Central memory CD4-positive, alpha-beta T cell (primary cell): Measurements from ENCODE around the gene DOK7.

Experiments used
- DNase-seq: peaks from one replicate; pipeline ENCODE4 v3.0.0; 2022

Gene DOK7

GRCh38 chr4:3489451-3489962, 26.4 kb downstream of the DOK7 start:
- no peak for DNase-seq

- DNase-seq = no peak
These were observed 28.7 kb downstream of the DOK7 start for GRCh38 chr4:3491681-3492405.

GRCh38 chr4:3492741-3493719, 29.9 kb downstream of the DOK7 start:
- no peak for DNase-seq

GRCh38 chr4:3493720-3494461, 30.8 kb downstream of the DOK7 start:
- no peak for DNase-seq

- DNase-seq = no peak
These were observed 31.4 kb downstream of the DOK7 start for GRCh38 chr4:3494462-3494871.

- DNase-seq = no peak
These were observed 32.3 kb downstream of the DOK7 start for GRCh38 chr4:3495204-3495975.

GRCh38 chr4:3496021-3496420, 32.9 kb downstream of the DOK7 start:
- no peak for DNase-seq

GRCh38 chr4:3497095-3497494, 34.0 kb downstream of the DOK7 start:
- DNase-seq = no peak

GRCh38 chr4:3497523-3498389, 34.6 kb downstream of the DOK7 start:
- DNase-seq = no peak

- no peak for DNase-seq
These were observed 35.3 kb downstream of the DOK7 start for GRCh38 chr4:3498407-3498806.

GRCh38 chr4:3498901-3499510, 35.9 kb downstream of the DOK7 start:
- DNase-seq = no peak

- no peak for DNase-seq
These were observed 36.6 kb downstream of the DOK7 start for GRCh38 chr4:3499710-3500109.

GRCh38 chr4:3500111-3500510, 37.0 kb downstream of the DOK7 start:
- no peak for DNase-seq

- no peak for DNase-seq
These were observed 37.6 kb downstream of the DOK7 start for GRCh38 chr4:3500634-3501101.

GRCh38 chr4:3501126-3501824, 38.2 kb downstream of the DOK7 start:
- no peak for DNase-seq

- DNase-seq = no peak
These were observed 38.8 kb downstream of the DOK7 start for GRCh38 chr4:3501825-3502425.

GRCh38 chr4:3502941-3503936, 40.1 kb downstream of the DOK7 start:
- DNase-seq = no peak

GRCh38 chr4:3505231-3505630, 42.1 kb downstream of the DOK7 start:
- DNase-seq = no peak
